ENCODE measurements around the gene RPS2.

The RPS2 gene

DNA sequence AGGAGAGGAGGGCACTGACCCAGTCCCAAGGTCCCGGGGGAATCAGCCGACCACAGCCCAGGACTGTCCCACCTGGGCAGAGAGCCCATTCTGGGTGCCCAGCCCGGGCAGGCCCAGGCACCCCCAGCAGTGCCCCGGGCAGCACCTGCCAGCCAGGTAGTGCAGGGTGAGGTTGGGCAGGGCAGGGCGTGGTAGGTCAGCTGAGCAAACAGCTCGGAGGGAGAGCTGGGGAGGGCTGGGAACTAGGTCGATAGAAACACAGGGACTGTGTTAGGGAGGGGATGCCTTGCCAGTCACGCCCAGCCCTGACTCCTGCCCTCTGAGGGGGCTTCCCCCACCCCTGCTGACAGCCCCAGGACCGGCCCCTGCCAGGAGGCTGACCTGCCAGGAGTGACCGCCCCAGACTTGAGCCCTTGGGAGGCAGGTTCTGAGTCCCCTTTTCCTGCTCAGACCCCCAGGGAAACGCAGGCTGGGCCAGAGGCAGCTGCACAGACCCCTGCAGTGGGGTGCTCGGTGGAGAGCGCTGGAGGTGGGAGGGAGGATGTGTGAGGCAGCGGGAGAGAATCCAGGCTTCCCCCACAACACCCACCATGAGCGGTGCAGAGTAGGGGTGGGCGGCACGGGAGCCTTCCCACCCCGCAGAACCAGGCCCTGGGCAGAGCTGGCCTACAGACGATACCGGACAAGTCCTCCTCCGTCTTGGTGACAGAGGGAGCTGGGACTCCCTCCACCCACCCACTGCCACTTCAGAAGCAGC lies 51.1 kb downstream of the RPS2 start:
- H3K27me3 Mint-ChIP-seq = peaks cover 25% of the 10 kb centered on the region
- no peak overlapping the region for H3K4me3 Mint-ChIP-seq
- DNase-seq (ENCODE audit: low spot score in 2 of 2) (no peak), ATAC-seq (ENCODE audit: low read depth) (no peak)
- H3K4me1 Mint-ChIP-seq = no peaks in the 10 kb centered on the region
- H3K27ac Mint-ChIP-seq = no peak overlapping the region
- no peaks in the 10 kb centered on the region for H3K9me3 Mint-ChIP-seq
- H3K36me3 Mint-ChIP-seq = no peaks in the 10 kb centered on the region

GRCh38 chr16:1912215-1912543 lies 52.4 kb downstream of the RPS2 start:
- no peaks in the 10 kb centered on the region for H3K36me3 Mint-ChIP-seq
- no peaks in the 10 kb centered on the region for H3K4me1 Mint-ChIP-seq
- DNase-seq (ENCODE audit: low spot score in 2 of 2) = no peak
- H3K9me3 Mint-ChIP-seq = no peaks in the 10 kb centered on the region
- H3K27me3 Mint-ChIP-seq = peaks cover 27% of the 10 kb centered on the region
- no peak overlapping the region for H3K27ac Mint-ChIP-seq
- H3K4me3 Mint-ChIP-seq = no peak overlapping the region
- no peak for ATAC-seq (ENCODE audit: low read depth)

Measured in memory B cell (primary cell).